Epithelial cell of prostate (primary cell): ENCODE results near the gene SEMA4B.
"Not testable (repeated sequence)": the region's sequence is repeated elsewhere in the genome, so short reads cannot be mapped to it uniquely, and the experiment has no call there.

Source experiments
- DNase-seq: peaks from one replicate; pipeline ENCODE4 v3.0.0-alpha.2; 2011; ENCODE audit warnings: low read depth, low spot score
- H3K27ac ChIP-seq: fragments of 450-650 bp; 2 replicates; pipeline ENCODE4 v1.5.1; 2017; ENCODE audit warnings: mild to moderate bottlenecking

SEMA4B gene

GRCh38 chr15:90177012-90177411 lies 24.1 kb upstream of the SEMA4B start:
- no peak overlapping the region for H3K27ac ChIP-seq
- DNase-seq = no peak

GRCh38 chr15:90178468-90179435 lies 22.4 kb upstream of the SEMA4B start:
- H3K27ac ChIP-seq = no peak overlapping the region
- no peak for DNase-seq

- H3K27ac ChIP-seq = no peak overlapping the region
Measured at GRCh38 chr15:90181776-90182175, 19.4 kb upstream of the SEMA4B start.

GRCh38 chr15:90184119-90184785 lies 16.9 kb upstream of the SEMA4B start:
- peak overlapping the region; percentile 87 for H3K27ac ChIP-seq
- DNase-seq = no peak

More at GRCh38 chr15:90181776-90182175, 19.4 kb upstream of the SEMA4B start:
- no peak for DNase-seq

- no peak for DNase-seq
- H3K27ac ChIP-seq = peak overlapping the region; percentile 87
Measured at GRCh38 chr15:90184786-90185704, 16.1 kb upstream of the SEMA4B start.

- H3K27ac ChIP-seq = peak overlapping the region; percentile 87
- no peak for DNase-seq
Measured at GRCh38 chr15:90187257-90187868, 13.8 kb upstream of the SEMA4B start.

- not testable (repeated sequence) for DNase-seq
- H3K27ac ChIP-seq = peak overlapping the region; percentile 87
Measured at GRCh38 chr15:90188065-90188464, 13.1 kb upstream of the SEMA4B start.

- H3K27ac ChIP-seq = peak overlapping the region; percentile 87
- no peak for DNase-seq
Measured at GRCh38 chr15:90188914-90189748, 12.0 kb upstream of the SEMA4B start.

GRCh38 chr15:90189781-90190467 lies 11.2 kb upstream of the SEMA4B start:
- DNase-seq = no peak
- peak overlapping the region; percentile 87 for H3K27ac ChIP-seq

GRCh38 chr15:90190606-90191343 lies 10.4 kb upstream of the SEMA4B start:
- DNase-seq = peak; percentile 79
- peak overlapping the region; percentile 87 for H3K27ac ChIP-seq

GRCh38 chr15:90191344-90191687 lies 9.8 kb upstream of the SEMA4B start:
- no peak for DNase-seq
- H3K27ac ChIP-seq = peak overlapping the region; percentile 87

- no peak for DNase-seq
- peak overlapping the region; percentile 87 for H3K27ac ChIP-seq
Measured at GRCh38 chr15:90191794-90192509, 9.2 kb upstream of the SEMA4B start.

- no peak for DNase-seq
- peak overlapping the region; percentile 87 for H3K27ac ChIP-seq
Measured at GRCh38 chr15:90192961-90193786, 8.0 kb upstream of the SEMA4B start.

GRCh38 chr15:90194655-90195054 lies 6.5 kb upstream of the SEMA4B start:
- DNase-seq = no peak
- H3K27ac ChIP-seq = no peak overlapping the region

- no peak for DNase-seq
Measured at GRCh38 chr15:90200534-90201129, 498 bp upstream of the SEMA4B start.

GRCh38 chr15:90201944-90202375 lies 830 bp downstream of the SEMA4B start:
- no peak for DNase-seq
- peak overlapping the region; percentile 99 for H3K27ac ChIP-seq

More at GRCh38 chr15:90200534-90201129, 498 bp upstream of the SEMA4B start:
- peak overlapping the region; percentile 99 for H3K27ac ChIP-seq
